K562 (cell line): ENCODE results near the gene FOXJ2.

Experiments
- HCFC1 ChIP-seq: IDR thresholded peaks from 2 replicates; pipeline ENCODE4 v1.6.1; 2012; ENCODE audit warnings: low read depth, low read length, improper control_type of control experiment
- TF ChIP-seq, protein P1 (sequence below): fragments of 450-650 bp; IDR thresholded peaks from 2 replicates; pipeline ENCODE4 v1.6.1; 2016; ENCODE audit warnings: missing biosample characterization, missing genetic modification characterization

DNA sequence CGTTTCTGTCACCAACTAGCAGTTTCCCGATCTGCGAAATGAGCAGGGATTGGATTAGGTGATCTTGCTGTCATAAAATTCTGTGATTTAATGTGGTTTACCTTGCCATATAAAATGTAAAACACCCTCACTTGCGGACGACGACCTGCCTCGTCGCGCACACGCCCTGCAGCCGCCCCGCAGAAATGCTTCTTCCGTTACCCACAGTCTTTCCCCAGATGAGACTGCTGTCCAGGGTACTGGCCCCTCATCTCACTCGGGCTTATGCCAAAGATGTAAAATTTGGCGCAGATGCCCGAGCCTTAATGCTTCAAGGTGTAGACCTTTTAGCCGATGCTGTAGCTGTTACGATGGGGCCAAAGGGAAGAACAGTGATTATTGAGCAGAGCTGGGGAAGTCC lies 17.7 kb upstream of the FOXJ2 start:
- TF ChIP-seq, protein P1, sequence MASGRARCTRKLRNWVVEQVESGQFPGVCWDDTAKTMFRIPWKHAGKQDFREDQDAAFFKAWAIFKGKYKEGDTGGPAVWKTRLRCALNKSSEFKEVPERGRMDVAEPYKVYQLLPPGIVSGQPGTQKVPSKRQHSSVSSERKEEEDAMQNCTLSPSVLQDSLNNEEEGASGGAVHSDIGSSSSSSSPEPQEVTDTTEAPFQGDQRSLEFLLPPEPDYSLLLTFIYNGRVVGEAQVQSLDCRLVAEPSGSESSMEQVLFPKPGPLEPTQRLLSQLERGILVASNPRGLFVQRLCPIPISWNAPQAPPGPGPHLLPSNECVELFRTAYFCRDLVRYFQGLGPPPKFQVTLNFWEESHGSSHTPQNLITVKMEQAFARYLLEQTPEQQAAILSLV (tag): no peak
- no peak for TF ChIP-seq HCFC1
